ENCODE measurements around the gene PHLDB1.

DNA sequence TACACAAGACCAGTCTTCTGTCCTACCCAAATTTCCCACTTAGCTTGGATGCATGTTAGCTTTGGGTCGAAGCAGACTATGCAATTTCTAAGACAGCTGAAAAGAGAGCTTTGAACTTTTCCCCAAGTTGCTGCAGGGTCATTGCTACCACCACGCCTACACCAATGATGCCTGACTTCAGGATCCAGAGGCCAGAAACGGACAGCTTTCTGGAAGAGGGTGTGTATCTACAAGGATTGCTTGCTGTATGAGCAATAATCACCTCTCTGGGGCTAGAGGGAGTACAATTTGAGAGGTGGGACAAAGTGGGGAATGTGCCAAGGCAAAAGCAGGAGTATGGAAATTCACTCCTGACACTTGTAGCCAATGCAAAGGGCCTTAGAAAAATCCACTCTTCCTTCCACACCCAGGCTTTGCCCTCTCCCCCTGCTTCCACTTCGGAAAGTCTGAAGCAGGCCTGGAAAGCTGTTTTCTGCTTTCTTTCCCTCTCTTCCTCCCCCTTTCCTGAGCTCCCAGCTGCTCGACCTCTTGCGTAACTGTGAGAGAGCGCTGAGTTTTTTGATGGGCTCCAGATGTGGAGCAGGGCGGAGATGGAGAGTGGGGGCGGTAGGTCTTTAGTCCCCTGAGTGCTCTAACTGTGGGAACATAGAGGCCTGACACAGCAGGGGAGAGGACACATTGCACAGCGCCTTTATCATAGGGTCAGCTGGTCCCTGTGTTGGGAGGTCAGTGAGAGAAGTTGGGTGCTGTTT is 2.1 kb upstream of the PHLDB1 start:
- TF ChIP-seq POLR2A (IDR thresholded peaks at IDR 0.05) = peak; percentile 25
- TF ChIP-seq, protein P1, sequence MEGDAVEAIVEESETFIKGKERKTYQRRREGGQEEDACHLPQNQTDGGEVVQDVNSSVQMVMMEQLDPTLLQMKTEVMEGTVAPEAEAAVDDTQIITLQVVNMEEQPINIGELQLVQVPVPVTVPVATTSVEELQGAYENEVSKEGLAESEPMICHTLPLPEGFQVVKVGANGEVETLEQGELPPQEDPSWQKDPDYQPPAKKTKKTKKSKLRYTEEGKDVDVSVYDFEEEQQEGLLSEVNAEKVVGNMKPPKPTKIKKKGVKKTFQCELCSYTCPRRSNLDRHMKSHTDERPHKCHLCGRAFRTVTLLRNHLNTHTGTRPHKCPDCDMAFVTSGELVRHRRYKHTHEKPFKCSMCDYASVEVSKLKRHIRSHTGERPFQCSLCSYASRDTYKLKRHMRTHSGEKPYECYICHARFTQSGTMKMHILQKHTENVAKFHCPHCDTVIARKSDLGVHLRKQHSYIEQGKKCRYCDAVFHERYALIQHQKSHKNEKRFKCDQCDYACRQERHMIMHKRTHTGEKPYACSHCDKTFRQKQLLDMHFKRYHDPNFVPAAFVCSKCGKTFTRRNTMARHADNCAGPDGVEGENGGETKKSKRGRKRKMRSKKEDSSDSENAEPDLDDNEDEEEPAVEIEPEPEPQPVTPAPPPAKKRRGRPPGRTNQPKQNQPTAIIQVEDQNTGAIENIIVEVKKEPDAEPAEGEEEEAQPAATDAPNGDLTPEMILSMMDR (IDR thresholded peaks at IDR 0.05) = no peak

Data from transverse colon (tissue), 3 donors.